Ishikawa (cell line): ENCODE results near the gene MAP2K6.

Experiments
- CEBPB ChIP-seq: IDR thresholded peaks from 2 replicates; pipeline ENCODE4 v1.6.1; 2012
- CREB1 ChIP-seq: IDR thresholded peaks from 2 replicates; pipeline ENCODE4 v1.6.1; 2012; ENCODE audit warnings: low read depth
- FOXM1 ChIP-seq: IDR thresholded peaks from 2 replicates; pipeline ENCODE4 v1.6.1; 2012; ENCODE audit warnings: low read depth, borderline replicate concordance
- RAD21 ChIP-seq: IDR thresholded peaks from 2 replicates; pipeline ENCODE4 v1.6.1; 2012; ENCODE audit warnings: low read depth
- TAF1 ChIP-seq: IDR thresholded peaks from 2 replicates; pipeline ENCODE4 v1.6.1; 2012; ENCODE audit warnings: low read depth, mild to moderate bottlenecking
- TCF12 ChIP-seq: IDR thresholded peaks from 2 replicates; pipeline ENCODE4 v1.6.1; 2012; ENCODE audit warnings: low read depth
- YY1 ChIP-seq: IDR thresholded peaks from 2 replicates; pipeline ENCODE4 v1.6.1; 2012; ENCODE audit warnings: low read depth
- TF ChIP-seq, protein P1 (sequence below): IDR thresholded peaks from 2 replicates; pipeline ENCODE4 v1.6.1; 2012

DNA sequence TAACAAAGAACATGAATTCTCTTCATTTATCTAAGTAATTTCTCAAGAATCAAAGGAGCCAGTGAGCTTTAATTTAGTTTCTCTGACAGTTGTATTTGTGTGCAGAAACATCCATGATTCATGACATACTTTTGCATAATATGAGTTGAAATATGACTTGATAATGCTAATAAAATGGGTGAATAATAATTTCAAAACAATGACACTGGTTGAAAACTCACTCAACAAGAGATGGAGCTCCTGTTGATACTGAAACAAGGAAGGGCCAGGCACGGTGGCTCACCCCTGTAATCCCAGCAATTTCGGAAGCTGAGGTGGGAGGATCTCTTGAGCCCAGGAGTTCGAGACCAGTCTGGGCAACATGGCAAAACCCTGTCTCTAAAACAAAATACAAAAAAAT lies 147.0 kb downstream of the MAP2K6 start:
- TF ChIP-seq RAD21 (no peak), CEBPB (no peak), CREB1 (no peak), TCF12 (no peak), YY1 (no peak), FOXM1 (no peak), TAF1 (no peak)
- TF ChIP-seq, protein P1, sequence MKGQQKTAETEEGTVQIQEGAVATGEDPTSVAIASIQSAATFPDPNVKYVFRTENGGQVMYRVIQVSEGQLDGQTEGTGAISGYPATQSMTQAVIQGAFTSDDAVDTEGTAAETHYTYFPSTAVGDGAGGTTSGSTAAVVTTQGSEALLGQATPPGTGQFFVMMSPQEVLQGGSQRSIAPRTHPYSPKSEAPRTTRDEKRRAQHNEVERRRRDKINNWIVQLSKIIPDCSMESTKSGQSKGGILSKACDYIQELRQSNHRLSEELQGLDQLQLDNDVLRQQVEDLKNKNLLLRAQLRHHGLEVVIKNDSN: no peak
